Measurements from ENCODE around the gene WAC.

The WAC gene

DNA sequence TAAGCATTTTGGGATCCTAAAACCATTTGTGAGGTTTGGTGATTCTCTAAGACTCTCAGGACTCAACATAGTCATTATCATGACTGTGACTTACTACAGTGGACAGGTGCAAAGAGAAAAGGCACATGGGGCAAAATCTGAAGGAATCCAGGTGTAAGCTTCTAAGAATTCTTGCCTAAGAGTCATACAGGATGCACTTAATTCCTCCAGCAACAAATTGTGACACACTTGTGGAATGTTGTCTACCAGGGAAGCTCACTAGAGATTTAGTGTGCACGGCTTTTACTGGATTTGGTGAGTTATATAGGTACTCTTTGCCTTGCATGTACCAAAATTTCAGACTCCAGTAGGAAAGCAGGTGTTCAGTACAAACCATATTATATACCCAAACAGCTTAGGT lies 47.9 kb downstream of the WAC start:
- Histone ChIP-seq H3K4me3 (no peak overlapping the region), H3K4me2 (no peak overlapping the region), H3K9me3 (replicated peaks in 1 of 11) (no peaks in the 10 kb centered on the region), H3K27ac (no peak overlapping the region), H4K20me1 (peaks cover 95 to 100% (median 100%) of the 10 kb centered on the region in 11 experiments), H3K27me3 (no peaks in the 10 kb centered on the region), H3K36me3 (peaks cover 87 to 100% (median 98%) of the 10 kb centered on the region in 11 experiments), H3K4me1 (peaks cover 0 to 30% (median 0%) of the 10 kb centered on the region in 10 experiments; a peak in 4 of 20 replicates), H3K9ac (no peak overlapping the region)
- TF ChIP-seq Cebpa-rat (IDR thresholded peaks at IDR 0.05): no peak

DNA sequence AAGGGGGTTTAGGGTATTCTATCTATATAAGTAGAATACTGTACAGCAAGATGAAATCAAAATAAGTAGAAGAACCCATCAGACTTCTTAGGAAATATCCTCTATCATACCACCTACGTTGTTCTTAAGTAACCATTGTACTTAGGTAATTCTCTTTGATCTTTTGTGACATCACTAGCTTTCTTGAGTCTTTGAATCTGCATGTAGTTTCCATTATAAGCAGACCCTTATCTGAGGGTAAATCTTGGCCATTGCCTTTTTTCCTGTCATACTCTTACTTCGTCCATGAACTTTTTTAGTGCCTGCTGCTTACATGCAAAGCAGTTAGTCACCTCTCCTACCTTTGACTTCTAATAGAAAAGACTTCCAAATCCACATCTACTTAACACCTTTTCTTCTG lies 49.0 kb downstream of the WAC start:
- H3K4me1 ChIP-seq: peaks cover 0 to 32% (median 0%) of the 10 kb centered on the region in 10 experiments; a peak in 6 of 20 replicates
- H3K9ac ChIP-seq: no peak overlapping the region
- H3K36me3 ChIP-seq: peaks cover 89 to 100% (median 99%) of the 10 kb centered on the region in 11 experiments
- H4K20me1 ChIP-seq: peaks cover 95 to 100% (median 100%) of the 10 kb centered on the region in 11 experiments
- no peak overlapping the region for H3K27ac ChIP-seq
- no peaks in the 10 kb centered on the region for H3K9me3 ChIP-seq (replicated peaks in 1 of 11)
- no peaks in the 10 kb centered on the region for H3K27me3 ChIP-seq
- H3K4me2 ChIP-seq: no peak overlapping the region
- no peak overlapping the region for H3K4me3 ChIP-seq
- no peak for TF ChIP-seq Cebpa-rat (IDR thresholded peaks at IDR 0.05)

DNA sequence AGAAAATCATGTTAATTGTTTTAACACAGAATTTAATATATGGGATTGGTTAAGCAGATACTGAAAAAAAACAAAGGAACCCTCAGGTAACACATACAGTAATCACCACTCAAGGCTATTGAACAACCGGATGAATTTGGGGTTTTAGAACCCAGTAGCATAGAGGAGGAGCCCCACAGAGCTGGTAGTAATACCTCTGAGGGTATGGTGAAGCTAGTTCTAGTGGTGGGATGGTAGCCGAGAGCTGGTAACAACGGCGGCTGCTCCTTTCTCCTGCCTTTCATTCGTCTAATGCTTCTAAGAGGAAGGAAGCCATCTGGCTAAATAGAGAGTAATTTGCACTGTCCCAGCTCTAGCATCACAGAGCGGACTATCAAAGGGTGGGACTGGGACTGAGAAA lies 52.2 kb downstream of the WAC start:
- Histone ChIP-seq H3K36me3 (peaks cover 89 to 100% (median 98%) of the 10 kb centered on the region in 11 experiments), H4K20me1 (peaks cover 90 to 100% (median 100%) of the 10 kb centered on the region in 11 experiments), H3K27ac (0 out of 22 replicates have a peak overlapping the region, but pooled peaks of 1 of the 11 experiments have one; percentile 6)

DNA sequence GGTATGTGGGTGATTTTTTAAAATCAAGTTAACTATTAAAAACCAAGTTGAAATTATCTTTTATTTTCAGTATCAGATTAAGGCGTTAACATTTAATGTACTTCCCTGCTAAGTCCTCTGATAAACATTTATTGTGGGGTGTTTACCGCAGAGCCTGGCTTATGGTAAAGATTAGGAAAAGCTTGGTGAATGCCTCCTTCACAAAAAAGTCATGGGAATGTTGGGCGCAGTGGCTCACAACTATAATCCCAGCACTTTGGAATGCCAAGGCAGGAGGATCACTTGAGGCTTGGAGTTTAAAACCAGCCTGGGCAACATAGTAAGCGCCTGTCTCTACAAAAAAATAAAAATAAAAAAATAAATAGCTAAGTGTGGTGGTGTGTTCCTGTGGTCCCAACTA lies 53.3 kb downstream of the WAC start:
- H3K4me3 ChIP-seq: no peak overlapping the region
- TF ChIP-seq Cebpa-rat (IDR thresholded peaks at IDR 0.05): no peak
- no peaks in the 10 kb centered on the region for H3K27me3 ChIP-seq
- H3K9me3 ChIP-seq (replicated peaks in 1 of 11): no peaks in the 10 kb centered on the region
- peaks cover 79 to 100% (median 98%) of the 10 kb centered on the region in 11 experiments for H4K20me1 ChIP-seq
- H3K9ac ChIP-seq: no peak overlapping the region
- H3K4me2 ChIP-seq: peak overlapping the region in 2 of 11 experiments; percentile 54 to 64; a peak in 3 of 22 replicates
- H3K36me3 ChIP-seq: peaks cover 89 to 100% (median 99%) of the 10 kb centered on the region in 11 experiments
- H3K4me1 ChIP-seq: peaks cover 0 to 30% (median 0%) of the 10 kb centered on the region in 10 experiments; a peak in 6 of 20 replicates
- H3K27ac ChIP-seq: peak overlapping the region in 1 of 11 experiments; percentile 52; a peak in 1 of 22 replicates

More for the DNA sequence above, 52.2 kb downstream of the WAC start:
- peaks cover 0 to 30% (median 0%) of the 10 kb centered on the region in 10 experiments; a peak in 6 of 20 replicates for H3K4me1 ChIP-seq
- no peaks in the 10 kb centered on the region for H3K9me3 ChIP-seq (replicated peaks in 1 of 11)
- no peaks in the 10 kb centered on the region for H3K27me3 ChIP-seq
- no peak overlapping the region for H3K4me2 ChIP-seq
- TF ChIP-seq Cebpa-rat (IDR thresholded peaks at IDR 0.05): no peak
- H3K9ac ChIP-seq: no peak overlapping the region
- no peak overlapping the region for H3K4me3 ChIP-seq

DNA sequence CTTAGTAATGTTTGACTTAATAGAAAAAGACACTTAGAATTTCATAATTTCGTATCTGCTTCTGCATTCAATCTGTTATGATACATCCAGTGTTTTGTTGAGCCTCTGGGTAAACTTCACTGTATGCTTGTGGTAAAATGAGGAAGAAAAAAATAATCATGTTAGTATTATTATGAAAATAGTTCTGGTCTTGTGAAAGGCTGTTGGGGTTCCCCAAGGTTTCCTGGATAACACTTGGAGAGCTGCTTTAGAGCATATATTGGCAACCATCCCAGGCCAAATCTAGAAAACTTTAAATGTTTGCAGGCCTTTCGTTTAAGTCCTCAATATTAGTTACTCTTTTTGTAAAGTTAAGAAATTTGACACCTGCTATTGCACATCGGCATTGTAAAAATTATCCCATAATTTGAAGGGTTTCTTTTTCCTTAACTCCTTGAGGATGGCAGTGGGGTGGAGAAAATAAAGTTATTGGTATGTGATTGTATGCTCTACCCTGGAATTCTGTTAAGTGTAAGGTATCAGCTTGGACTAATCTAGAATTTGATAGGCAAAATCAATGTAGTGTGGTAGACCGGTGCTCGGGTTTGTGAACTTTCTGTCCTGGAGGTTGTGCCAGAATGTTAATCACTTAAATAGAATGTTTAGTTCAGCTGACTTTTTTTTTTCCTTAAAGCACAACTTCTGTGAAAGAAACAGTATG lies 54.5 kb downstream of the WAC start:
- Histone ChIP-seq H3K4me1 (peaks cover 0 to 42% (median 0%) of the 10 kb centered on the region in 10 experiments; a peak in 8 of 20 replicates), H3K27me3 (no peaks in the 10 kb centered on the region), H3K36me3 (peaks cover 89 to 100% (median 99%) of the 10 kb centered on the region in 11 experiments), H3K4me3 (no peak overlapping the region), H4K20me1 (peaks cover 73 to 100% (median 98%) of the 10 kb centered on the region in 11 experiments), H3K9me3 (replicated peaks in 1 of 11) (no peaks in the 10 kb centered on the region), H3K27ac (peak overlapping the region in 3 of 11 experiments; percentile 12 to 39 (median 34); a peak in 3 of 22 replicates), H3K4me2 (peak overlapping the region in 2 of 11 experiments; percentile 64 to 72; a peak in 4 of 22 replicates), H3K9ac (no peak overlapping the region)
- TF ChIP-seq Cebpa-rat (IDR thresholded peaks at IDR 0.05): no peak

DNA sequence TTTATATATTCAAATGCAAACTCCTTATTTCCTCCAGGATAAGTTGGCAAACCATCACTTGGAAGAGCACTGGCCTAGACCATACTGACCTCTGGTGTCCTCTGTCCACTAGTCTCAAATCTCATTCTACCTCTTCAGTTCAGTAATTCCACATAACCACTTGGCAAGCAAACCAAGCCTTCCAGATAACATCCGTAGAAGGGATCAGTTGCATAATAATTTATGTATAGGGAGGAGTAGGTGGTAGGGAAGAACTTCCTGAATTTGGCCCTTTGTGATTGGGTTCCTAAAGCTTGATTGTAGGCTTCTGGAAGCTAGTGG lies 55.0 kb downstream of the WAC start:
- peaks cover 0 to 47% (median 0%) of the 10 kb centered on the region in 10 experiments; a peak in 8 of 20 replicates for H3K4me1 ChIP-seq
- peaks cover 89 to 100% (median 99%) of the 10 kb centered on the region in 11 experiments for H3K36me3 ChIP-seq
- TF ChIP-seq Cebpa-rat (IDR thresholded peaks at IDR 0.05): no peak
- H3K9me3 ChIP-seq (replicated peaks in 1 of 11): no peaks in the 10 kb centered on the region
- peak overlapping the region in 2 of 11 experiments; percentile 64 to 72; a peak in 4 of 22 replicates for H3K4me2 ChIP-seq
- peak overlapping the region in 2 of 11 experiments; percentile 12 to 39; a peak in 3 of 22 replicates for H3K27ac ChIP-seq
- H3K27me3 ChIP-seq: no peaks in the 10 kb centered on the region
- H3K4me3 ChIP-seq: no peak overlapping the region
- no peak overlapping the region for H3K9ac ChIP-seq
- peaks cover 72 to 100% (median 98%) of the 10 kb centered on the region in 11 experiments for H4K20me1 ChIP-seq

DNA sequence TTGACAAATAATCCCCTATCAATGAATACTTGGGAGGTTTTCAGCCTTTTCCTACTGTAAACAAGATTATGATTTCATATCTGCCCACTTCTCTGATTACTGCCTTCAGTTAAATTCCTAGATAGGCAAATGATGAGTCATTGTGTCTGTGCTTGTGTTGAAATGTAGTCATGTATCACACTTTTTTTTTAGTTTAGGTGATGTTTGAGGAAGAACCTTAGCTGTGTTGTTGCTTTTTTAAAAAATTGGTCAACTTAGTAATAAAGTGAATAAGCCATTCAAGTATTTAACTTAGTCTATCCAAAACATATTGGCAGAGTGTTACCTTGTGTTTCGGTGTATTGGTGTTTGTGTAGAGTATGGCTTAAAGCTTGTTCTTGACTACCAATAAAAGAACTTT lies 60.0 kb downstream of the WAC start:
- H3K4me2 ChIP-seq: peak overlapping the region in 3 of 11 experiments; percentile 3 to 22 (median 12); a peak in 4 of 22 replicates
- peaks cover 91 to 100% (median 99%) of the 10 kb centered on the region in 11 experiments for H3K36me3 ChIP-seq
- peaks cover 0 to 29% (median 0%) of the 10 kb centered on the region in 10 experiments; a peak in 8 of 20 replicates for H3K4me1 ChIP-seq
- no peak overlapping the region for H3K4me3 ChIP-seq
- no peak for TF ChIP-seq Cebpa-rat (IDR thresholded peaks at IDR 0.05)
- no peaks in the 10 kb centered on the region for H3K9me3 ChIP-seq (replicated peaks in 1 of 11)
- no peaks in the 10 kb centered on the region for H3K27me3 ChIP-seq
- H4K20me1 ChIP-seq: peaks cover 58 to 100% (median 97%) of the 10 kb centered on the region in 11 experiments; a peak in 21 of 22 replicates
- no peak overlapping the region for H3K9ac ChIP-seq
- peak overlapping the region in 4 of 11 experiments; percentile 13 to 32 (median 28); a peak in 5 of 22 replicates for H3K27ac ChIP-seq

DNA sequence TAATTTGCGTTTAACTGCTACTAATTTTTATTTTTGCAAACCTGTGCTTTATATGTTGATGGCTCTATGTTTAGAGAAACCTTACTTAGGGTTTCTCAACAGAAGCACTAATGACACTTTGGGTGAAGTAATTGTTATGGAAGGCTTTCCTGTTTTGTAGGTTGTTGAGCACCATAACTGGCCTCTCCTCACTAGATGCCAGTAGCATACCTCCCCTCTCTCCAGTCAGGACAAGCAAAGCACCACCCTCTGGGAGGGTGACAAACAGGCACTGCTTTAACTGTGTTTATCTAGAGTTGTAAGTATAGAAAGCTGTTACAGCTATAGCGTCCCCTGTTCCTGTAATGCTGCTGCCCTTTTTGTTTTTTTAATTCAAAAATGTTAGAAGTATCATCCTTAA lies 60.9 kb downstream of the WAC start:
- H3K27me3 ChIP-seq: no peaks in the 10 kb centered on the region
- peaks cover 59 to 100% (median 97%) of the 10 kb centered on the region in 11 experiments; a peak in 21 of 22 replicates for H4K20me1 ChIP-seq
- peak overlapping the region in 2 of 11 experiments; percentile 30 to 32; a peak in 2 of 22 replicates for H3K27ac ChIP-seq
- no peak overlapping the region for H3K4me3 ChIP-seq
- H3K36me3 ChIP-seq: peaks cover 97 to 100% (median 99%) of the 10 kb centered on the region in 11 experiments
- H3K9me3 ChIP-seq (replicated peaks in 1 of 11): no peaks in the 10 kb centered on the region
- no peak for TF ChIP-seq Cebpa-rat (IDR thresholded peaks at IDR 0.05)
- no peak overlapping the region for H3K9ac ChIP-seq
- H3K4me2 ChIP-seq: no peak overlapping the region
- H3K4me1 ChIP-seq: peaks cover 0 to 24% (median 0%) of the 10 kb centered on the region in 10 experiments; a peak in 8 of 20 replicates

DNA sequence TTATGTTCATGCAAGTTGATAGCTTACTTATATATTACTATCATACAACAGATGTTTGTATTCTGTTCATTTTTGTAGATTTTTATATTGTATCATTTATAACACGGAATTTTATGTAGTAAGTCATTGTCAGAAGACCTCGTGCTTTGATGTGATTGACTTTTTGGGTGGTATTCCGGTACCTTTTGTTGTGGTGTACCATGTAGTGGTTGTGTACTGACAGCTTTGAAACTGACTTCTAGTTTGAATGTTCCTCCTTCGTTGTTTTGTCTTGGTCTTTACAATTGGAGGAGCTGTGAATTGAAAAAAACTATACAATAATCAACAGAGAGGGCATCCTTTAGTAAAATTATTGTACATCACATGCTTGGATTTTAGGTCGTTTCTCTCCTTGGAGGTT lies 61.5 kb downstream of the WAC start:
- no peaks in the 10 kb centered on the region for H3K27me3 ChIP-seq
- H3K36me3 ChIP-seq: peaks cover 97 to 100% (median 99%) of the 10 kb centered on the region in 11 experiments

More for the DNA sequence above, 61.5 kb downstream of the WAC start:
- H4K20me1 ChIP-seq: peaks cover 60 to 100% (median 97%) of the 10 kb centered on the region in 11 experiments; a peak in 21 of 22 replicates
- H3K9me3 ChIP-seq (replicated peaks in 1 of 11): no peaks in the 10 kb centered on the region
- no peak overlapping the region for H3K9ac ChIP-seq
- no peak overlapping the region for H3K4me2 ChIP-seq
- no peak overlapping the region for H3K4me3 ChIP-seq
- peaks cover 0 to 24% (median 0%) of the 10 kb centered on the region in 10 experiments; a peak in 8 of 20 replicates for H3K4me1 ChIP-seq
- no peak overlapping the region for H3K27ac ChIP-seq
- no peak for TF ChIP-seq Cebpa-rat (IDR thresholded peaks at IDR 0.05)
